Activated CD4-positive, alpha-beta T cell treated with anti-CD3 and anti-CD28 coated beads, Interleukin-2, amount 10 ng/mL, durations not matched to agents 24 days and 14 days (primary cell): ENCODE results near the gene OR6T1. TPM values are rescaled to one million over a fixed set of nuclear protein-coding genes. Genes with fewer than 3 reads are reported as not detected.

Experiments
- DNase-seq: peaks from one replicate; pipeline ENCODE4 v3.0.0; 2022
- H3K27ac Mint-ChIP-seq: one replicate; pipeline ENCODE4 v1.8.0; 2022; ENCODE audit warnings: mild to moderate bottlenecking, mixed read lengths
- H3K27me3 Mint-ChIP-seq: one replicate; pipeline ENCODE4 v1.8.0; 2022; ENCODE audit warnings: mixed read lengths
- H3K36me3 Mint-ChIP-seq: one replicate; pipeline ENCODE4 v1.8.0; 2022; ENCODE audit warnings: low read depth, mild to moderate bottlenecking, mixed read lengths
- H3K4me1 Mint-ChIP-seq: one replicate; pipeline ENCODE4 v1.8.0; 2021; ENCODE audit warnings: mixed read lengths
- H3K4me3 Mint-ChIP-seq: one replicate; pipeline ENCODE4 v1.8.0; 2022; ENCODE audit warnings: mild to moderate bottlenecking, moderate library complexity, mixed read lengths
- H3K9me3 Mint-ChIP-seq: one replicate; pipeline ENCODE4 v1.8.0; 2021; ENCODE audit warnings: mixed read lengths
- intact Hi-C: fragments of 100-400 bp; cut with micrococcal nuclease; formaldehyde crosslinking; loops from one replicate; pipeline ENCODE4 v1.15.1; 2023
- total RNA-seq: library from RNA; stranded (reverse); gene quantifications from 2 replicates; pipeline ENCODE4 v1.2.3, GENCODE V29; 2022

The OR6T1 gene
- total RNA-seq, result not detected in 2 replicates

GRCh38 chr11:123943738-123944137 lies at the start of gene OR6T1:
TSS of gene OR6T1 (minus strand) at chr11:123943838. CDS start at chr11:123943838, 0 bp downstream.
- Mint-ChIP-seq H3K4me3 (no peak within 1 kb of the TSS), H3K36me3 (no peaks in the 10 kb centered on the region), H3K4me1 (no peaks in the 10 kb centered on the region), H3K27ac (no peak within 1 kb of the TSS), H3K27me3 (no peaks in the 10 kb centered on the region), H3K9me3 (peaks cover 3% of the 10 kb centered on the region)
- intact Hi-C loops, result no loop called here
- DNase-seq, result no peak

GRCh38 chr11:123979311-123979710 lies 35.7 kb upstream of the OR6T1 start:
- no peaks in the 10 kb centered on the region for H3K4me1 Mint-ChIP-seq
- no peak for DNase-seq
- no peak overlapping the region for H3K4me3 Mint-ChIP-seq
- intact Hi-C loops, result no loop called here
- H3K27me3 Mint-ChIP-seq, result no peaks in the 10 kb centered on the region
- no peaks in the 10 kb centered on the region for H3K36me3 Mint-ChIP-seq
- H3K9me3 Mint-ChIP-seq, result peaks cover 3% of the 10 kb centered on the region
- H3K27ac Mint-ChIP-seq, result no peak overlapping the region

DNA sequence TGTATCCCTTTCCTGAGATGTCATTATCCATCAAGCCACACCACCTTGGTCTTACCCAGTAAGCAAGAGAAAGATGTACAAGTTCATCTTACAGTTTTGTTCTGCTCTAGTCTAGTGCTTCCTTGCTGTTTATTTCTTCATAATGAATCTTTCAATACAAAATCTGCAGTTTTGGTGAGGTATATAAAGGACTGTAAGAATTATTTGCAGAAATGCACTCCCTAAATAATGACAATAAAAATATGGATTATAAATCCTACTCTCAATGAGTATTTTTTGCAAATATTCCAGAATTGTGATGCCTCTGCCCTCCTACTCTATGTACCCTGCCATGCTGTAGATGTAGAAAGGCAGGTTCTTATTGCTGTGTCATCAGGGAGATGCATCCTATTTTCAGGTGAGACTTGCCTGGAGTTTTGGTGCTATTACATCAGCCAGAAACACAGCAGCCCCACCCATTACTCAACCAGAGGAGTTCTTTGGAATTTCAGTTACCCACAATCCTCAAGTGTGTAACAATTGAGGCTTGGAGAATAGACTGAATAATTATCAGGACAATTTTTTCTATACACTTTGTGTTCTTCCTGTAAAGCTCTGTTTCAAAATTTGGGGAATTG lies 34.2 kb upstream of the OR6T1 start, which contains the start of gene OR10S1:
OR10S1 (minus strand) TSS at position 51 of the 617 bp plus-strand sequence. CDS start 117 bp downstream, outside the sequence.
- Mint-ChIP-seq H3K4me1 (no peaks in the 10 kb centered on the region), H3K27me3 (no peaks in the 10 kb centered on the region), H3K9me3 (no peaks in the 10 kb centered on the region), H3K27ac (no peak within 1 kb of the TSS), H3K4me3 (no peak within 1 kb of the TSS), H3K36me3 (no peaks in the 10 kb centered on the region)
- DNase-seq, result no peak
- intact Hi-C loops, result no loop called here

DNA sequence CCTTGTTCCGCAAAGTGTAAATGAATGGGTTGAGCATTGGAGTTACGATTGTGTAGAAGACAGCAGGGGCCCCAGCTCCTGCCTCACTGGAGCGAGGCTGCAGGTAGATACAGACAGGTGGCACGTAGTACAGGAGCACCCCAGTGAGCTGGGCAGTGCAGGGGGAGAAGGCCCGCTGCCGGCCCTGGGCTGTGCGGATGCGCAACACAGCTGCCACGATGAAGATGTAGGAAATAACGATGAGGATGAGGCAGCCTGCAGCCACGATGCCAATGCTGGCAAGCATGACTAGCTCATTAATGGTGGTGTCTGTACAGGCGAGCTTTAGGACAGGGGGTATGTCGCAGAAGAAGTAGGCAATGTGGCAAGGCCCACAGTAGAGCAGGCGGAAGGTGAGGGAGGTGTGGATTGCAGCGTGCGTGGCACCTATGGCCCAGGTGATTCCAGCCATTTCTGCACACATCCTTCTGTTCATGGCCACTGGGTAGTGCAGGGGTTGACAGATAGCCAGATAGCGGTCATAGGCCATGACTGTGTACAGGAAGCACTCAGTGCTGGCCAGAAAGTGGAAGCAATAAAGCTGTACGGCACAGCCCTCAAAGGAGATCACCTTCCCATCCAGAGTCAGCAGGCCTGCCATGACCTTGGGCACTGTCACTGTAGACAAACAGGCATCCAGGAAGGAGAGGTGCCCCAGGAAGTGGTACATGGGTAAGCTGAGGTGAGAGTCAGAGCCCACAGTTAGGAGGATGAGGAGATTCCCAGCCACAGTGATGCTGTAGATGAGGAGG lies 33.3 kb upstream of the OR6T1 start:
- Mint-ChIP-seq H3K36me3 (no peaks in the 10 kb centered on the region), H3K4me1 (no peaks in the 10 kb centered on the region), H3K9me3 (no peaks in the 10 kb centered on the region), H3K4me3 (no peak overlapping the region), H3K27ac (no peak overlapping the region), H3K27me3 (no peaks in the 10 kb centered on the region)
- DNase-seq, result no peak
- intact Hi-C loops, result no loop called here

DNA sequence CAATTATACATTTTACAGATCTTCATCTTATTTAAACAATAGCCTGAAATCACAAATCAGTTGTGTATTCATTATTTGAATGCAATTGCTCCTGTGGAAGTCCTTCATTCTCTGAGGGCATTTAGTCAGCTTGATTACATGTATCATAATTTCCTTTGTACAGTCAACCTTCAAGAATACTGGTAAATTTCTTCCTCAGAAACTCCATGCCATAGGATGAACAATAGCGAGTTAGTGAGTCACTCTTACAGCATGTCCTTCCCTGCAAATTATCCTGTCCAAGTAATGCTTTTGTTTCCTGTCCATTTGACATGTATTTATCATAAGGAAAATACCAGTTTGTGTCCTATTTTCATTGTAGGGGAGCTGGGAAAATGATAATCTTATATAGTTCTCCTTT lies 30.2 kb upstream of the OR6T1 start:
- H3K4me3 Mint-ChIP-seq, result no peak overlapping the region
- no peaks in the 10 kb centered on the region for H3K9me3 Mint-ChIP-seq
- no peak overlapping the region for H3K27ac Mint-ChIP-seq
- DNase-seq, result no peak
- H3K27me3 Mint-ChIP-seq, result no peaks in the 10 kb centered on the region
- intact Hi-C loops, result no loop called here
- H3K4me1 Mint-ChIP-seq, result no peaks in the 10 kb centered on the region
- no peaks in the 10 kb centered on the region for H3K36me3 Mint-ChIP-seq

- peaks cover 1% of the 10 kb centered on the region for H3K27me3 Mint-ChIP-seq
- H3K27ac Mint-ChIP-seq, result no peak overlapping the region
- H3K9me3 Mint-ChIP-seq, result no peaks in the 10 kb centered on the region
- H3K4me3 Mint-ChIP-seq, result no peak overlapping the region
- DNase-seq, result no peak
- H3K36me3 Mint-ChIP-seq, result no peaks in the 10 kb centered on the region
- intact Hi-C loops, result no loop called here
- no peaks in the 10 kb centered on the region for H3K4me1 Mint-ChIP-seq
Measured at GRCh38 chr11:123956752-123957151, 13.1 kb upstream of the OR6T1 start.

DNA sequence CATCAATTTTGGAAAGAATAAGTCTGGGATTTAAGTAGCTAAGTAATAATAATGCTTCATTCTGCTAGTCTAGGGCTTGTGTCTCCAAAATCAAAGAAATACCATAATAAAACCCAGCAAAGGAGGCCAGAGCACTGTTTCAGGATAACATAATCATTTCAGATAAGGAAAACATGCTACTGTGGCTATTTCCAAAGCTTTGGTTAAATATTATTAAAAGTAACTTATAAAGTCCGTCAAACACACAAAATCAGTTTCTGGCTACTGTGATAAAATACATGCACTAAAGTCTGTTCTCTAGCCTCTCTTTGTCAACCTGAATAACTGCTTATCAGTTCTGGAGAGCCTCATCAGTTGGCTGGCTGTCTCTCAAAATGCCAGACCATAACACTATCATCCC lies 1.5 kb upstream of the OR6T1 start:
- intact Hi-C loops, result no loop called here
- no peak overlapping the region for H3K4me3 Mint-ChIP-seq

GRCh38 chr11:123942413-123942812 lies 1.2 kb downstream of the OR6T1 start:
- Mint-ChIP-seq H3K4me1 (no peaks in the 10 kb centered on the region), H3K27me3 (no peaks in the 10 kb centered on the region), H3K36me3 (no peaks in the 10 kb centered on the region), H3K27ac (no peak overlapping the region), H3K9me3 (peaks cover 3% of the 10 kb centered on the region), H3K4me3 (no peak overlapping the region)
- intact Hi-C loops, result no loop called here
- DNase-seq, result no peak

More for the DNA sequence above, 1.5 kb upstream of the OR6T1 start:
- H3K9me3 Mint-ChIP-seq, result no peaks in the 10 kb centered on the region
- no peaks in the 10 kb centered on the region for H3K4me1 Mint-ChIP-seq
- H3K27me3 Mint-ChIP-seq, result no peaks in the 10 kb centered on the region
- no peaks in the 10 kb centered on the region for H3K36me3 Mint-ChIP-seq
- no peak for DNase-seq
- no peak overlapping the region for H3K27ac Mint-ChIP-seq

- no peaks in the 10 kb centered on the region for H3K4me1 Mint-ChIP-seq
- H3K4me3 Mint-ChIP-seq, result no peak within 1 kb of the TSS
- peaks cover 3% of the 10 kb centered on the region for H3K9me3 Mint-ChIP-seq
- H3K36me3 Mint-ChIP-seq, result no peaks in the 10 kb centered on the region
- intact Hi-C loops, result no loop called here
- no peaks in the 10 kb centered on the region for H3K27me3 Mint-ChIP-seq
- DNase-seq, result no peak
- H3K27ac Mint-ChIP-seq, result no peak within 1 kb of the TSS
Measured at GRCh38 chr11:123939317-123939716, 4.3 kb downstream of the OR6T1 start, which contains the start of gene OR4D5. TSS of gene OR4D5 (plus strand) at chr11:123939617. CDS start at chr11:123939617, 0 bp downstream.

DNA sequence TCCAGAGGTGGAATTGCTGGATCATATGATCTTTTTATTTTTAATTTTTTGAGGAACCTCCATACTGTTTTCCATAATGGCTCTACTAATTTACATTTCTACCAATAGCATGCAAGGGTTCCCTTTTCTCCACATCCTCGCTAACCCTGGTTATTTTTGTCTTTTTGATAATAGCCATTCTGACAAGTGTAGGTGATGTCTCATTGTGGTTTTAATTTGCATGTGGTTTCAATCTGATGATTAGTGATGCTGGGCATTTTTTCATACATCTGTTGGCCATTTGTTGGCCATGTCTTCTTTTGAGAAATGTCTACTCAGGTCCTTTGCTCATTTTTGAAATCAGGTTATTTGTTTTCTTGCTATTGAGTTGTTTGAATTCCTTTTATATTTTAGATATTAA lies 19.6 kb downstream of the OR6T1 start:
- Mint-ChIP-seq H3K27me3 (no peaks in the 10 kb centered on the region), H3K9me3 (no peaks in the 10 kb centered on the region), H3K27ac (no peak overlapping the region), H3K36me3 (no peaks in the 10 kb centered on the region), H3K4me3 (no peak overlapping the region), H3K4me1 (no peaks in the 10 kb centered on the region)
- DNase-seq, result no peak
- intact Hi-C loops, result no loop called here

GRCh38 chr11:123920943-123921342 lies 22.7 kb downstream of the OR6T1 start:
- Mint-ChIP-seq H3K4me1 (no peaks in the 10 kb centered on the region), H3K9me3 (no peaks in the 10 kb centered on the region), H3K4me3 (no peak overlapping the region), H3K27ac (no peak overlapping the region), H3K36me3 (no peaks in the 10 kb centered on the region), H3K27me3 (peaks cover under 1% of the 10 kb centered on the region)
- intact Hi-C loops, result no loop called here
- DNase-seq, result no peak

GRCh38 chr11:123905826-123906225 lies 37.8 kb downstream of the OR6T1 start:
- DNase-seq, result no peak
- Mint-ChIP-seq H3K9me3 (no peaks in the 10 kb centered on the region), H3K4me1 (no peaks in the 10 kb centered on the region), H3K27ac (no peak overlapping the region), H3K27me3 (peaks cover 9% of the 10 kb centered on the region), H3K36me3 (no peaks in the 10 kb centered on the region), H3K4me3 (no peak overlapping the region)
- intact Hi-C loops, result no loop called here

DNA sequence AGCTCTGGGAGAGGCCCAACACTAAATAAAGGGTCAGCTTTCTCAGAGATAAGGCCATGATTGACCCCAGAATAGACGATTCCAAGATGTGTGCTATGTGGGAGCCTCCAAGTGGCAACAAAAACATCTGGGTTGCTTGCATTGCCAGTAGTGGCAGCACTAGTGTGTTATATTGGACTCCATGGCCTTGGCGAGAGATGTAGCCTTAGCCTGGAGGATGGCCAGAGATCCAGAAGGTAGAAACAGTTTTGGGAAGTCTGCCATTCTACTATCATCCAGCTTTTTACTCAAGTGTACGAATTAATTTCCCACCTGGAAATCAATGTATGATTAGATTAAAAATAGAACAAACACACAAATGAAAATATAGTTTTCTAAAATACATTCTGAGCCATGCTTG lies 38.7 kb downstream of the OR6T1 start:
- no peak for DNase-seq
- Mint-ChIP-seq H3K27me3 (peaks cover 9% of the 10 kb centered on the region), H3K36me3 (no peaks in the 10 kb centered on the region), H3K4me3 (no peak overlapping the region), H3K27ac (no peak overlapping the region), H3K9me3 (no peaks in the 10 kb centered on the region), H3K4me1 (no peaks in the 10 kb centered on the region)
- intact Hi-C loops, result no loop called here

- Mint-ChIP-seq H3K9me3 (no peaks in the 10 kb centered on the region), H3K36me3 (no peaks in the 10 kb centered on the region), H3K27ac (no peak overlapping the region), H3K4me3 (no peak overlapping the region), H3K27me3 (peaks cover 9% of the 10 kb centered on the region), H3K4me1 (no peaks in the 10 kb centered on the region)
- DNase-seq, result no peak
- intact Hi-C loops, result no loop called here
Measured at GRCh38 chr11:123903932-123904331, 39.7 kb downstream of the OR6T1 start.
